ENCODE results near the gene FSD1L.

The FSD1L gene

GRCh38 chr9:105535920-105536668, 88.3 kb downstream of the FSD1L start:
- TF ChIP-seq GATA3 (IDR thresholded peaks at IDR 0.05; ENCODE audit: low read depth, low read length) (no peak), GATA2 (IDR thresholded peaks at IDR 0.05; ENCODE audit: low read depth, low read length) (no peak)

GRCh38 chr9:105539452-105539851, 91.6 kb downstream of the FSD1L start:
- TF ChIP-seq GATA3 (IDR thresholded peaks at IDR 0.05; ENCODE audit: low read depth, low read length) (no peak), GATA2 (IDR thresholded peaks at IDR 0.05; ENCODE audit: low read depth, low read length) (no peak)

DNA sequence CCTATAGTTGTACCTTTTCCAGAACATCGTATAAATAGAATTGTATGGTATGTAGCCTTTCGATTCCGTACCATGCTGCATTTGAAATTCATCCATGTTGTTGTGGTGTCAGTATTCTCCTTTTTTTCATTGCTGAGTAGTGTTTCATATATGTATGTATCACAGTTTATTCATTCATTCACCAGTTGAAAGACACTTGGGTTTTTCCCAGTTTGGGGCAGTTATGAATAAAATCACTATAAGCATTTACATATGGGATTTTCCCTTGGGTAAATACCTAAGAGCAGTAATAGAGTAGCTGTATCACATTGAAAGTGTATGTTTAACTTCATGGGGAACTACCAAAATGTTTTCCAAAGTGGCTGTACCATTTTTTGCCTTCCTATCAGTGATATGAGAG, 94.0 kb downstream of the FSD1L start:
- no peak for TF ChIP-seq GATA2 (IDR thresholded peaks at IDR 0.05; ENCODE audit: low read depth, low read length)
- TF ChIP-seq GATA3 (IDR thresholded peaks at IDR 0.05; ENCODE audit: low read depth, low read length), result no peak

DNA sequence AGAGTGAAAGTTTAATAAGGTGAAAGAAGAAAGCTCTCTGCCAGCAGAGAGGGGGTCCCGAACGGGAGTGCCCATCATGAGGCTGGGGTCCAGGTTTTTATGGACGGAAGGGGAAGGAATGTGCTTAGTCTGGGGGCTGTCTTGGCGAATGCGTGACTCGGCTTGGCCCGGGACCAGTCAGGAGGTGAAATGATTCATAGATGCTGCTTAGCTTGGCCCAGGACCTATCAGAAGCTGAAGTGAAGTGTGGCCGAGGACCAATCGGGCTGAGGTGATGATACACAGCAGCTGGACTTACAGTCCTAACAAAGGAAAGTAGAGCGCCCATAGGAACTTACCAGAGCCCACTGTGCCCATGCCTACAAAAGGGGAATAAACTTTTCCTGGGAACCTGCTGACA, 106.2 kb downstream of the FSD1L start:
- no peak for TF ChIP-seq GATA2 (IDR thresholded peaks at IDR 0.05; ENCODE audit: low read depth, low read length)
- no peak for TF ChIP-seq GATA3 (IDR thresholded peaks at IDR 0.05; ENCODE audit: low read depth, low read length)

DNA sequence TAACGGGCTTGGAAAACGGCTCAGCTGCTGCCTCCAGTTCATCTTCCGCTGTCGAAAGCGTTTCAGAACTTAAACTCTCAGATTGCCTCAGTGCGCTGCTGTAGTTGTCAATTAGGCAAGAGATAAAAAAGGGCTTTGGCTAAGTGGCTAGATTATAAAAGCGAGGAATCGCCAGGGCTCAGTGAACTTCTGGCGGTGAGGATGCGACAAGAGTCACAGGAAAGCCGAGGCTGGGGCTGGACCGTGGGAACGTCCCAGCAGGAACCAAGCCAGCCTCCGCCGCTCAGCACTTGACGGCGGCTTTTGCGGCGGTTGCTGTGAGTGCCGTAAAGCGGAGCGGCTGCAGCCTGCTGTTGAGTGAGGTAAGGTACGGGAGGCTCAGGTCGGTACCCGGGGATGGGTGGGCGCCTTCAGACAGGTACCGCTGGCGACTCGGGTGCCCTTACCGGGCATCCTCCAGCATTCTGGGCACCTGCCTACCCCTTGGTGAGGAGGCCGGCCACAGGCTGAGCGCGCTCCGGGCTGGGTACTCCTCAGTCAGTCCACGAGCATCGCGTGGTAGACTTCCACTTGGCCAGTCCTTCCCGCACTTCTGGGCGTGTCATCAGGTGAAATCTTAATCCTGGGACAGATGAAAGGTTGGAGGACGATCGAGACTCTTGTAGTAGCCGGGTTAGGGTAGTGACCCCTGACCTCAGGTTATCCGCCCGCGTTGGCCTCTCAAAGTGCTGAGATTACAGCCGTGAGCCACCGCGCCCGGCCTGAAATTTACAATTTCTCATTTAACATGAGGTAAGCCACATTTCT, 110.2 kb downstream of the FSD1L start, which contains the start of gene FKTN:
TSS of gene FKTN (plus strand) at position 328 of the 807 bp plus-strand sequence. CDS start 16,902 bp downstream, outside the sequence.
- no peak for TF ChIP-seq GATA2 (IDR thresholded peaks at IDR 0.05; ENCODE audit: low read depth, low read length)
- TF ChIP-seq GATA3 (IDR thresholded peaks at IDR 0.05; ENCODE audit: low read depth, low read length), result no peak

DNA sequence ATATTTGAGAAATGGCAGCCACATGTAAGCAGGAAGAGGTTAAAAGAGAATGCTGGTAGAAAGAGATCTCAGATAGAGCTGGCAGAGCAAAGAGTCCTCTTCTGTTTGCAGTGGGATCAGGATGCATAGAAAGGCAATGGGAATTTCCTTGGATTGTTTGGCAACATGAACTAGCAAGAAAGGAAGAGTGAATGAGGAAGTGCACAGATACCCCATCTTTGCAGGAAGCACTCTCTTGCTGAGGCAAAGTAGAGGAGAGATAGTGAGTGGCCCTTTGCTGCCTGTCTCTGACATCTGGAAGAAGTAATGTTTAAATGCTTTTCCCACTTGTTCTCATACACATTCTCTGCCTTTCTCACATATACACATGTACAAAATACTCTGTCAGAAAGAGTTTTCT, 124.6 kb downstream of the FSD1L start:
- TF ChIP-seq GATA3 (IDR thresholded peaks at IDR 0.05; ENCODE audit: low read depth, low read length) (no peak), GATA2 (IDR thresholded peaks at IDR 0.05; ENCODE audit: low read depth, low read length) (no peak)

DNA sequence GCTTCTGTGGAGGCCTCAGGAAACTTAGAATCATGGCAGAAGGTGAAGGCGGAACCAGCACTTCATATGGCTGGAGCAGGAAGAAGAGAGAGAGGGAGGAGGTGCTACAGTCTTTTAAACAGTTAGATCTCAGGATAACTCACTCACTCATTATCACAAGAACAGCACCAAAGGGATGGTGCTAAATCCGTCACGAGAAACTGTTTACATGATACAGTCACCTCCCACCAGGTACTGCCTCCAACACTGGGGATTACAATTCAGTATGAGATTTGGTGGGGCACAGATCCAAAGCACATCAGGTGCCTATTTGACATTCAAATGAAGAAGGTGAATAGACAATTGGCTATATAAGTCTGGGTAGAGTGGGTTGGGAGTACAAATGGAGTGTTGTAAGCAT, 145.3 kb downstream of the FSD1L start:
- TF ChIP-seq GATA3 (IDR thresholded peaks at IDR 0.05; ENCODE audit: low read depth, low read length), result no peak
- TF ChIP-seq GATA2 (IDR thresholded peaks at IDR 0.05; ENCODE audit: low read depth, low read length), result no peak
